Lower leg skin (tissue), 4 donors: ENCODE results near the gene CNTNAP5. TPM values are rescaled to one million over a fixed set of nuclear protein-coding genes. Genes with fewer than 3 reads are reported as not detected.

Experiments
- DNase-seq, 2 donors: peaks; one replicate each; pipeline ENCODE4 v3.0.0-alpha.2; 2019; ENCODE audit warnings: low spot score in 2 of 2
- H3K4me3 ChIP-seq: fragments of 200-600 bp; sonication (generic); 2 replicates; pipeline ENCODE4 v1.5.1; 2017; ENCODE audit warnings: mild to moderate bottlenecking, low read depth; ENCODE audit not compliant: poor library complexity, severe bottlenecking
- POLR2A ChIP-seq, 2 donors: fragments of 450-650 bp; IDR thresholded peaks; one replicate each; pipeline ENCODE4 v1.6.1; 2016 to 2017; ENCODE audit warnings: antibody characterized with exemption in 2 of 2, mild to moderate bottlenecking in 1 of 2, moderate library complexity in 1 of 2
- WGBS, 2 donors: methylation state at CpG; one replicate each; pipeline ENCODE4 v1.1.5; 2018; 5-methylcytosine and 5-hydroxymethylcytosine counted together
- intact Hi-C: fragments of 100-400 bp; cut with DNase I; formaldehyde crosslinking; loops from one replicate; pipeline ENCODE4 v1.15.0; 2023; ENCODE audit warnings: low total_unique reads
- total RNA-seq, 4 donors: library from RNA; depleted of rRNA; stranded (reverse); fragments of >200 nt; gene quantifications; one replicate each; pipeline ENCODE4 v1.1.0, GENCODE V29; 2016
- TF ChIP-seq, protein P1 (sequence below), 3 donors: fragments of 450-650 bp; IDR thresholded peaks; one replicate each; pipeline ENCODE4 v1.5.1; 2016; ENCODE audit warnings: antibody characterized with exemption in 3 of 3, mild to moderate bottlenecking in 3 of 3, moderate library complexity in 2 of 3

The CNTNAP5 gene
- total RNA-seq, 4 donors from 2014 or later = not detected

DNA sequence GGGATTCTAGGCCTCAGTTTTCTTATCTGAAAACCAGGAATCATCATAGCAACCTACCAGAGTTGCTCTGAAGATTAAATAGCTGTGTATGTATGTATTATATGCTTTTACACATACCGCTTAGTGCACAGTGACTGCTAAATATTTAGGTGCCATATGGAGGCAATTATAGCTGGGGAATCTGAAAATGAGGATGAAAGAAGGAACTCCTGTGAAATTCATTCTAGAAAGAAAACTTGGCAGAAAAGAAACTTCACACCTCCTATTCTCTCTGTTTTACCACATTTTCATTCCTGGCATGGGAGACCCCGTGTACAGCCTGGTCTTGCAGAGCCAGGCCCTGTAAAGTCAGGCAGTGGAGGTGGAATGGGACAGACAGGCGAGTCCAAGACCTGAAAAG, 862.4 kb downstream of the CNTNAP5 start:
- intact Hi-C loops = no loop called here
- 60 to 64% methylated on average over 3 of the region's 3 CpGs for WGBS, 2 donors
- no peak overlapping the region for H3K4me3 ChIP-seq
- no peak for DNase-seq
- TF ChIP-seq, protein P1, sequence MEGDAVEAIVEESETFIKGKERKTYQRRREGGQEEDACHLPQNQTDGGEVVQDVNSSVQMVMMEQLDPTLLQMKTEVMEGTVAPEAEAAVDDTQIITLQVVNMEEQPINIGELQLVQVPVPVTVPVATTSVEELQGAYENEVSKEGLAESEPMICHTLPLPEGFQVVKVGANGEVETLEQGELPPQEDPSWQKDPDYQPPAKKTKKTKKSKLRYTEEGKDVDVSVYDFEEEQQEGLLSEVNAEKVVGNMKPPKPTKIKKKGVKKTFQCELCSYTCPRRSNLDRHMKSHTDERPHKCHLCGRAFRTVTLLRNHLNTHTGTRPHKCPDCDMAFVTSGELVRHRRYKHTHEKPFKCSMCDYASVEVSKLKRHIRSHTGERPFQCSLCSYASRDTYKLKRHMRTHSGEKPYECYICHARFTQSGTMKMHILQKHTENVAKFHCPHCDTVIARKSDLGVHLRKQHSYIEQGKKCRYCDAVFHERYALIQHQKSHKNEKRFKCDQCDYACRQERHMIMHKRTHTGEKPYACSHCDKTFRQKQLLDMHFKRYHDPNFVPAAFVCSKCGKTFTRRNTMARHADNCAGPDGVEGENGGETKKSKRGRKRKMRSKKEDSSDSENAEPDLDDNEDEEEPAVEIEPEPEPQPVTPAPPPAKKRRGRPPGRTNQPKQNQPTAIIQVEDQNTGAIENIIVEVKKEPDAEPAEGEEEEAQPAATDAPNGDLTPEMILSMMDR (IDR thresholded peaks at IDR 0.05) = no peak
- TF ChIP-seq POLR2A (IDR thresholded peaks at IDR 0.05) = no peak

DNA sequence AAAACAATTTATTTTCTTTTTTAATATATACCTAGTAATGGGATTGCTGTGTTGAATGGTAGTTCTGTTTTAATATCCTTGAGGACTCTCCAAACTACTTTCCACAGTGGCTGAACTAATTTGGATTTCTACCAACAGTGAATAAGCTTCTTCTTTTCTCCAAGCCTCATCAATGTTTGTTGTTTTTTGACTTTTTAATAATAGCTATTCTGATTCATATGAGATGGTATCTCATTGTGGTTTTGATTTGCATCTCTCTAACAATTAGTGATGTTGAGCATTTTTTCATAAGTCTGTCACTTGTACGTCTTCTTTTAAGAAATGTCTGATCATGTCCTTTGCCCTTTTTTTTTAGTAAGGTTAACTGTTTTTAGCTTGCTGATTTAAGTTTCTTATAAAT, 863.3 kb downstream of the CNTNAP5 start:
- TF ChIP-seq POLR2A (IDR thresholded peaks at IDR 0.05) = no peak
- TF ChIP-seq, protein P1 (IDR thresholded peaks at IDR 0.05) = no peak
- WGBS, 2 donors = 80 to 89% methylated on average over 1 of the region's 1 CpG
- intact Hi-C loops = no loop called here
- no peak overlapping the region for H3K4me3 ChIP-seq
- no peak for DNase-seq

GRCh38 chr2:124894199-124894598, 869.1 kb downstream of the CNTNAP5 start:
- 72 to 73% methylated on average over 2 of the region's 2 CpGs for WGBS, 2 donors
- H3K4me3 ChIP-seq = no peak overlapping the region

DNA sequence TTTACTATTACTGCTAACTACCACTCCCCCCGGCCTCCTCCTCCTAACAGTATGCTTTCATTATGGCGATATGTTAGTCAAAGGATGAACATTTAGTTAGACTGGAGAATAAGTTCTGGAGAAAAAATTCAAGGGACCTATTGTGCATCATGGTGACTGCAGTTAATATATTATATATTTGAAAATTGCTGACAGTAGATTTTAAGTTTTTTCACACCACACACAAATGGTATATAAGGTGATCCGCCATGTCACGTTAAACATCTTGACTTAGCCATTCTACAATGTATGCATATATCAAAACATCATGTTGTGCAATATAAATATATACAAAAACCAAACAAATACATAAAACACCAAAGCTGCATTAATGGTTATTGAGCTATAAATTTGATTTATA, 873.7 kb downstream of the CNTNAP5 start:
- TF ChIP-seq, protein P1 (IDR thresholded peaks at IDR 0.05) = no peak
- TF ChIP-seq POLR2A (IDR thresholded peaks at IDR 0.05) = no peak
- intact Hi-C loops = no loop called here
- 92 to 93% methylated on average over 4 of the region's 4 CpGs for WGBS, 2 donors
- no peak overlapping the region for H3K4me3 ChIP-seq
- DNase-seq = no peak

More at GRCh38 chr2:124894199-124894598, 869.1 kb downstream of the CNTNAP5 start:
- DNase-seq = no peak
- TF ChIP-seq, protein P1 (IDR thresholded peaks at IDR 0.05) = no peak
- TF ChIP-seq POLR2A (IDR thresholded peaks at IDR 0.05) = no peak
- intact Hi-C loops = no loop called here

DNA sequence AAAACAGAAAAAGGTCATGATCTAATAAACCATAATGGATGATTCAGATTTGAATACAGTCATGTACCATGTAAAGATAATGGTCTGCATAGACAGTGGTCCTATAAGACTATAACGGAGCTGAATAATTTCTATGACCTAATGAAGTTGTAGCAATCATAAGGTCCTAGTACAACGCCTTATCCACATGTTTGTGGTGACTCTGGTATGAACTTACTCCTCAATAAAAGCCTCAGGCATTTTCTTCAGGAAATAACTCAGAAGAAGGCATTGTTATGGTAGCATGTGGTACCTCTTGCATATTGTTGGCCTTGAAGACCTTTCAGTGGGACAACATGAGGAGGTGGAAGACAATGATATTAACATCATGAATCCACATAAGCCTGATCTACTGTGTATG, 883.3 kb downstream of the CNTNAP5 start:
- no peak overlapping the region for H3K4me3 ChIP-seq
- 65 to 66% methylated on average over 2 of the region's 2 CpGs for whole genome bisulfite sequencing, 2 donors
- intact Hi-C loops = no loop called here
- TF ChIP-seq POLR2A (IDR thresholded peaks at IDR 0.05) = no peak
- TF ChIP-seq, protein P1 (IDR thresholded peaks at IDR 0.05) = no peak
- no peak for DNase-seq

DNA sequence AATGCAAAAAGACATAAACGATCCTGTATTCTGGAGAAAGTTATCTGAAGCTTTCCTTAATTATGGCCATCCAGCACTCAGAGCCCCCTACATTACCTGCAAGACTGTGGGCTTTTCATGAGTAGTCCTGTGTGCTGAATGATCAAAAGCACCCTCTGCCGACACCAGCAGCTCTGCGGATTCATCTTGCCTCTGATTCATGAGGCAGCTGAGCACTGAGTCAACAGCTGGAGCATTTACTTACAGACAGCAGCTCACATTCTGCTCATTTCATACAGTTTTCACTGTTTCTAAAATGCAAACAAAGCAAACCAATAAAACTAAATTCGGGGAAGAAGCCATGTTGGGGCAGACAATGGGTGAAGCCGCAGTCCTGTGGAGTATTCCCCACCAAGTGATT, 886.5 kb downstream of the CNTNAP5 start:
- intact Hi-C loops = no loop called here
- no peak for DNase-seq
- TF ChIP-seq, protein P1 (IDR thresholded peaks at IDR 0.05) = no peak
- TF ChIP-seq POLR2A (IDR thresholded peaks at IDR 0.05) = no peak
- 72 to 77% methylated on average over 5 of the region's 5 CpGs for WGBS, 2 donors
- H3K4me3 ChIP-seq = no peak overlapping the region
